ENCODE measurements around the gene COG1.

The COG1 gene

DNA sequence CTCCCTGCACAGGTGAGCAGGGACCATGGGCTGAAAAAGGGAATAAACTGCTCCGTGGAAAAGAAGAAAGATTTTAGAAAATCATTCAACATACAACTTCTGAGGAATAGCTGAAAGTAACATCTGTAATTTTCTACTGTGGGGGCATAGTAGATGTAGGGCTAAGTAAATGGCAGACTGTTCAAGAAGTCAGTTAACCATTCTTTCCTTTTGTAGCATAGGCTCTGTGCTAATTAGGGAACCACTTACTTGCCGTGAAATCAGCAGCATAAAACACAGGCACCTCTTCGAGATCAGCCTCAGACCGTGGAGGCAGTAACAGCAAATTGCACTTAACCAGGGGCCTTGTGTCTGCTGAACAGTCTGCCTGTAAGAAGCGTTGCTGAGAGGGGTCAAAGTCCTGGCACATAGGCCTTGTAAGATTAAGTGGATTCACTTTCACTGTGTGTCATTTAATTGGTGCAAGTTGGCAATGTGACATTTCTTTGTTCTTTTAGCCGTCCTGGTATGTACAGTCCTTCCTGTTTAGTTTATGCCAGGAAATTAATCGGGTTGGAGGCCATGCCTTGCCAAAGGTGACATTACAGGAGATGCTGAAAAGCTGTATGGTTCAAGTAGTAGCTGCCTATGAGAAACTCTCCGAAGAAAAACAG, 10.4 kb downstream of the COG1 start:
- Histone ChIP-seq H3K9me3 (ENCODE audit: control insufficient read depth, insufficient read depth, low read depth, low read length) (no peaks in the 10 kb centered on the region), H3K36me3 (ENCODE audit: control insufficient read depth, insufficient read depth, low read length) (peaks cover 95% of the 10 kb centered on the region), H3K27me3 (ENCODE audit: control insufficient read depth, insufficient read depth, low read length) (no peaks in the 10 kb centered on the region), H3K27ac (ENCODE audit: low read depth, low read length) (no peak overlapping the region), H3K9ac (ENCODE audit: low read length) (no peak overlapping the region), H3K4me3 (ENCODE audit: low read depth, low read length) (no peak overlapping the region), H3K4me1 (ENCODE audit: control insufficient read depth, insufficient read depth, low read length) (no peaks in the 10 kb centered on the region)

DNA sequence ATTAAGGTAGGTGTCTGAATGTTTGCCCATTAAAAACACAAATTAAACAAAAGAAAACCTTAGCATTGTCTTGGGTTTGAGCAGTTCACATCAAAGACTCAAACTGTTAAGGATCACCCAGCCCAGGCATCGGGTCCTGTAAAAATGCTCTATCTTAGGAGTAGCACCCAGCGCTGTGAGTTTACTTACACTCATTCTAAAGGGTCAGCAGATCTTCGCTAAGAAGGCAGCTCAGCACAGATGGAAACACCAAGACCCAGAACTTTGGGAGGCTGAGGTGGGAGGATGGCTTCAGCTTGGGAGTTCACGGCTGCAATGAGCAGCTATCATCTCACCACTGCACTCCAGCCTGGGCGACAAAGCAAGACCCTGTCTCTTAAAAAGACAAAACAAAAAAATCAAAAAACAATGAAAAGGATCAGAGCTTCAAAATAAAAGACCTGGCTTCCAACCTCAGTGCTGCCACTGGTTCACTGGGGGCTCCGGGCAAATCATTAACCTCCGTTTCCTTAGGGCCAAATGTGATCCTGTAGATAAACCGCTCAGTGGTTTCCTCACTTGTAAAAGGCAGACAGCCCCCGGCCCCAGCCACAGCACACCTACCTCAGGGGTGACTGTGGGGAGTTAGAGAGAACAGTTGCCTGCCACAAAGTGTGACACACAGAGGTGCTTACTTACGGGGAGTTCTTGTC, 11.1 kb downstream of the COG1 start:
- H3K27ac ChIP-seq (ENCODE audit: low read depth, low read length): no peak overlapping the region
- no peaks in the 10 kb centered on the region for H3K27me3 ChIP-seq (ENCODE audit: control insufficient read depth, insufficient read depth, low read length)
- no peak overlapping the region for H3K9ac ChIP-seq (ENCODE audit: low read length)
- H3K4me3 ChIP-seq (ENCODE audit: low read depth, low read length): no peak overlapping the region
- H3K9me3 ChIP-seq (ENCODE audit: control insufficient read depth, insufficient read depth, low read depth, low read length): no peaks in the 10 kb centered on the region
- H3K36me3 ChIP-seq (ENCODE audit: control insufficient read depth, insufficient read depth, low read length): peaks cover 95% of the 10 kb centered on the region
- H3K4me1 ChIP-seq (ENCODE audit: control insufficient read depth, insufficient read depth, low read length): no peaks in the 10 kb centered on the region

DNA sequence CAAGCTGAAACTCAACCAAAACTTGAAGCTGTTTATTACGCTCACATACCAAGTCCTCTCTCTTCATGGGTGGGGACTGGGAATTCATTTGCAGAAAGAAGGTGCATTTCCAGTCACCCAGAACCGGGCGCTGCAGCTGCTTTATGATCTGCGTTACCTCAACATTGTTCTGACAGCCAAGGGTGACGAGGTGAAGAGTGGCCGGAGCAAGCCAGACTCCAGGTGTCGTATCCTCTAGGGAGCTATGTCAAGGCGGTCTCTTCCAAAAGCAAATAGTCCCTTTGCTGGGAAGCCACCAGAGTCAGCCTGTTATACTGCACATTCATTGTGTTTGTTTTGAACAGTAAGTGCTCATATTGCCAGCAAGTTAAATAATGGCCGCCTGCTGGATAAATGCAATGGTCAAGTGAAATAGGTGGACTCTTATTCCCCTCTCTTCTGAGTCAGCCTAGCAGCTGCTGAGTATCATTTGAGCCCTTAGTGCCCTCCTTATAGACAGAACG, 12.7 kb downstream of the COG1 start:
- Histone ChIP-seq H3K27ac (ENCODE audit: low read depth, low read length) (no peak overlapping the region), H3K9ac (ENCODE audit: low read length) (no peak overlapping the region), H3K36me3 (ENCODE audit: control insufficient read depth, insufficient read depth, low read length) (peaks cover 93% of the 10 kb centered on the region), H3K9me3 (ENCODE audit: control insufficient read depth, insufficient read depth, low read depth, low read length) (no peaks in the 10 kb centered on the region), H3K27me3 (ENCODE audit: control insufficient read depth, insufficient read depth, low read length) (no peaks in the 10 kb centered on the region), H3K4me3 (ENCODE audit: low read depth, low read length) (no peak overlapping the region), H3K4me1 (ENCODE audit: control insufficient read depth, insufficient read depth, low read length) (no peaks in the 10 kb centered on the region)

DNA sequence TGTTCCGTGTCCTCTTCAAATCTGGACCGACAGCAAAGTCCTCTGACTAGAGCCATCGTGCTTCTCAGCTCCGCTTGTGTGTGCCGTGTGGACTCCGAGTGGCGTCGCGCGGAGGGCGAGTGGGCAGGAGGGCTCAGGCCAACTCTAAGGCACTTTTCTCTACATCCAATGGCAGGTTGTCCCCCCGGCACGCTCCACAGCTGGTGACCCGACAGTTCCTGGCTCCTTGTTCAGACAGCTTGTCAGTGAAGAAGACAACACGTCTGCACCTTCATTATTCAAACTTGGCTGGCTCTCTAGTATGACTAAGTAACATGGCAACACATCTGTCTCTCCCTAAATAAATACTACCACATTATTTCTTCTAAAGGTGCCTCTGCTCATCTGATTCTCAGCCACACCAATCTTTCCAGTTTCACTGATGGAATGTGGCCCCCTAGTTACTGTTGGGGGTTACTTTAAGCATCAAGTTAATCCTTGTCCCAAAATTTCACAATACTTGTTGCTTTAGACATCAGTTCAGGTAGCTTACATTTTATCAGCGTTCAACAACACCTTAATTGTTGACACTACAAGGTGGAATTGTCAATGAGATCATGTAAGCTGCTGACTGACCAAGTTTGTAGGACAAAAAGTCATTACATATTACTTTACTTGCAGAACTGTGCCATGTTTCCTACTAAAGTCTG, 15.4 kb downstream of the COG1 start:
- Histone ChIP-seq H3K36me3 (ENCODE audit: control insufficient read depth, insufficient read depth, low read length) (peaks cover 68% of the 10 kb centered on the region), H3K9ac (ENCODE audit: low read length) (no peak overlapping the region)

DNA sequence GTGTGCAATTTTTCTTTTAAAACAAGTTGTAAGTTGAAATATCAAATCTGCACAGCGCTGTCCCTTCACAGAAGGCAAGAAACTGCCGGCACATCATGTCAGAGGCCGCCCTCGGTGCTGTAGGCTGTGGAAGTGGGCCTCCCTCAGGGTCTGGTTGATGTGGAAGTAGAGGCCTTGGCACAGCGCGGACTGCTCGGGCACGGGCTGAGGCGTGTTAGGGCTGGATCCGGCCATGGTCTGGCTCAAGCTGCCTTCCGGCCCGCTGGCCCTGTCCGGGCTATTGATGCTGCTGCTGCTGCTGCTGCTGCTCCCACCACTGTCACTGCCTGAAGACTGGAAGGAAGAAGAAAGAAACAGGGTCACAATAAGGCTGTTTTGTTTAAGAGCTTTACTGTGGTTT, 16.6 kb downstream of the COG1 start:
- Histone ChIP-seq H3K4me3 (ENCODE audit: low read depth, low read length) (no peak overlapping the region), H3K9ac (ENCODE audit: low read length) (no peak overlapping the region), H3K27ac (ENCODE audit: low read depth, low read length) (no peak overlapping the region), H3K4me1 (ENCODE audit: control insufficient read depth, insufficient read depth, low read length) (no peaks in the 10 kb centered on the region), H3K27me3 (ENCODE audit: control insufficient read depth, insufficient read depth, low read length) (no peaks in the 10 kb centered on the region), H3K36me3 (ENCODE audit: control insufficient read depth, insufficient read depth, low read length) (peaks cover 56% of the 10 kb centered on the region), H3K9me3 (ENCODE audit: control insufficient read depth, insufficient read depth, low read depth, low read length) (no peaks in the 10 kb centered on the region)

More for the DNA sequence above, 15.4 kb downstream of the COG1 start:
- Histone ChIP-seq H3K9me3 (ENCODE audit: control insufficient read depth, insufficient read depth, low read depth, low read length) (no peaks in the 10 kb centered on the region), H3K27ac (ENCODE audit: low read depth, low read length) (no peak overlapping the region), H3K27me3 (ENCODE audit: control insufficient read depth, insufficient read depth, low read length) (no peaks in the 10 kb centered on the region), H3K4me1 (ENCODE audit: control insufficient read depth, insufficient read depth, low read length) (no peaks in the 10 kb centered on the region), H3K4me3 (ENCODE audit: low read depth, low read length) (no peak overlapping the region)

DNA sequence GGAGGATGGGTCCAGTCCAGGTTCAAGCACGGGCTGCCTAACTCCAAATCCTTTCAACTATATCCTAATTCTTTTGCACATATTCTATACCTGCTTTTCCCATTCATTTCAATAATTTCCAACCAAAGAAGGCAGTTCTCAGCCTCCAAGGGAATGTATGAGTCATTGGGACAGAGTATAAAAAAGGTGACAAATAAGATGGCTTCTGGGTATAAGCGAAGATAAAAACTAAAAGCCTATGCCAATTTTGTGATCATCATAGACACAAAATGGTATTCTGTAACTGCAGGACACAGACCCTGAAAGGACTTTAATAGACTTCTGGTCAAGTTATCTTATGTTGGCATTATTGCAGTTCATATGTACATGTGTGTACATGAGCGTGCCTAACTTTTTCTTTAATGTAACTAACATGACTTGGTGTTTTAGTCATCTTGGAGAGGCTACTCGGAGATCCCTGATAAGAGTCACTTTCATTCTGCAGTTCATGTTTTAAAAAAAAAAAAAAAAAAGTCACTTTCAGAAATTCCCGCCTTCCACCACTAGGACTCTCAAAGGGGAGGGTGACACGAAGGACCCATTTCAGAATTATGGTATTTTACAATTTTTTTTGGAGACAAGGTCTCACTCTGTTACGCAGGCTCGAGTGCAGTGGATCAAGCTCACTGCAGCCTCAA, 17.3 kb downstream of the COG1 start:
- Histone ChIP-seq H3K36me3 (ENCODE audit: control insufficient read depth, insufficient read depth, low read length) (peaks cover 56% of the 10 kb centered on the region), H3K27me3 (ENCODE audit: control insufficient read depth, insufficient read depth, low read length) (no peaks in the 10 kb centered on the region), H3K9me3 (ENCODE audit: control insufficient read depth, insufficient read depth, low read depth, low read length) (no peaks in the 10 kb centered on the region), H3K4me3 (ENCODE audit: low read depth, low read length) (no peak overlapping the region), H3K9ac (ENCODE audit: low read length) (no peak overlapping the region), H3K4me1 (ENCODE audit: control insufficient read depth, insufficient read depth, low read length) (no peaks in the 10 kb centered on the region), H3K27ac (ENCODE audit: low read depth, low read length) (no peak overlapping the region)

DNA sequence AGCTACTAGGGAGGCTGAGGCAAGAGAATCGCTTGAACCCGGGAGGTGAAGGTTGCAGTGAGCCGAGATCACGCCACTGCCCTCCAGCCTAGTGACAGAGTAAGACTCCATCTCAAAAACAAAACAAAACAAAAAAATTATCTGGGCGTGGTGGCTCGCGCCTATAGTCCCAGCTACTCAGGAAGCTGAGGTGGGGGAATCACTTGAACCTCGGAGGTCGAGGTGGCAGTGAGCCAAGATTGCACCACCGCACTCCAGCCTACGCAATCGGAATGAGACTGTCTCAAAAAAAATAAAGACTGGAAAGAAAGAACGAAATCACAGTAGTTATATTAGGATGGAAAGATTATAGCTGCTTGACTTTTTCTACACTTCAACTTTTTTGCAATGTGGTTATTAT, 18.9 kb downstream of the COG1 start:
- Histone ChIP-seq H3K27ac (ENCODE audit: low read depth, low read length) (no peak overlapping the region), H3K27me3 (ENCODE audit: control insufficient read depth, insufficient read depth, low read length) (no peaks in the 10 kb centered on the region), H3K9ac (ENCODE audit: low read length) (no peak overlapping the region), H3K9me3 (ENCODE audit: control insufficient read depth, insufficient read depth, low read depth, low read length) (no peaks in the 10 kb centered on the region), H3K4me1 (ENCODE audit: control insufficient read depth, insufficient read depth, low read length) (0 out of 2 replicates have a peak, but pooled peaks cover 2% of the 10 kb centered on the region), H3K4me3 (ENCODE audit: low read depth, low read length) (no peak overlapping the region), H3K36me3 (ENCODE audit: control insufficient read depth, insufficient read depth, low read length) (peaks cover 47% of the 10 kb centered on the region)

DNA sequence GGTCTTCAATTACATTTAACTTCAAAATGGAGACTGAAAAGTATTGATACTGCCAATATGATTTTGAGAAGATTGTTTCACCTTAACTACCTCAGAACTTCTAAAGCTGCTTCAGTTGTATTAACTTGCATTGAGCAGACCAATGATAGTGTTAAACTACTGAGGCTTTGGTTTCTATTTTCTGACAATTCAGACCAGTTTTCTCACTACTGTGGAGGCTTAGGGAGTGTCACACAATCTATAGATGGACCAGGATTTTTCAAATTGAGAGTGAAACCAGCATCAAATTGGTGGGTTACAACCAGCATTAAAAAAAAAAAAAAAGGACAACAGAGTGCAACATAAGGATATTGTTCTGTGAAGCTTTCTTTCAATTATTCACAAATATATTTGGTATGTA, 21.2 kb downstream of the COG1 start:
- Histone ChIP-seq H3K4me1 (ENCODE audit: control insufficient read depth, insufficient read depth, low read length) (0 out of 2 replicates have a peak, but pooled peaks cover 2% of the 10 kb centered on the region), H3K9ac (ENCODE audit: low read length) (no peak overlapping the region), H3K27ac (ENCODE audit: low read depth, low read length) (no peak overlapping the region), H3K4me3 (ENCODE audit: low read depth, low read length) (no peak overlapping the region), H3K36me3 (ENCODE audit: control insufficient read depth, insufficient read depth, low read length) (peaks cover 34% of the 10 kb centered on the region), H3K27me3 (ENCODE audit: control insufficient read depth, insufficient read depth, low read length) (no peaks in the 10 kb centered on the region), H3K9me3 (ENCODE audit: control insufficient read depth, insufficient read depth, low read depth, low read length) (no peaks in the 10 kb centered on the region)

DNA sequence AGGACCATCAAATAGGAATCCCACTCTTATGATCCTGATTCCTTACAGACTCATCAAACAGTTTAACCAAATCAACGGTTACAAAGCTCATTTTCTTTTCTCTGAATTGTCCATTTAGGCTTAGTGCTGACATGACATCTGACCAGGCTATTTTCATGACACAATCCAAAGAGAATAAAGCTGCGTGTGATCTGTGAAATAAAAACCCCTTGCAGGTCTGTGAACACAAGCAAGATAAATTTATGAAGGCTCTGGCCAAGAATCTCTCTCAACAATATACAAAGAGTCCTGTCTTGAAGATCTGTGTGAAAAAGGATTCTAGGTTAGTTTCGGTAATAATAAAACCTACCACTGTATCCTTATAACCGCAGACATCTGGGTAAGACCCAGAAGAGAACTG, 22.0 kb downstream of the COG1 start:
- no peak overlapping the region for H3K27ac ChIP-seq (ENCODE audit: low read depth, low read length)
- peaks cover 26% of the 10 kb centered on the region for H3K36me3 ChIP-seq (ENCODE audit: control insufficient read depth, insufficient read depth, low read length)
- no peak overlapping the region for H3K9ac ChIP-seq (ENCODE audit: low read length)
- no peaks in the 10 kb centered on the region for H3K27me3 ChIP-seq (ENCODE audit: control insufficient read depth, insufficient read depth, low read length)
- H3K4me1 ChIP-seq (ENCODE audit: control insufficient read depth, insufficient read depth, low read length): 0 out of 2 replicates have a peak, but pooled peaks cover 2% of the 10 kb centered on the region
- H3K9me3 ChIP-seq (ENCODE audit: control insufficient read depth, insufficient read depth, low read depth, low read length): no peaks in the 10 kb centered on the region
- H3K4me3 ChIP-seq (ENCODE audit: low read depth, low read length): no peak overlapping the region

DNA sequence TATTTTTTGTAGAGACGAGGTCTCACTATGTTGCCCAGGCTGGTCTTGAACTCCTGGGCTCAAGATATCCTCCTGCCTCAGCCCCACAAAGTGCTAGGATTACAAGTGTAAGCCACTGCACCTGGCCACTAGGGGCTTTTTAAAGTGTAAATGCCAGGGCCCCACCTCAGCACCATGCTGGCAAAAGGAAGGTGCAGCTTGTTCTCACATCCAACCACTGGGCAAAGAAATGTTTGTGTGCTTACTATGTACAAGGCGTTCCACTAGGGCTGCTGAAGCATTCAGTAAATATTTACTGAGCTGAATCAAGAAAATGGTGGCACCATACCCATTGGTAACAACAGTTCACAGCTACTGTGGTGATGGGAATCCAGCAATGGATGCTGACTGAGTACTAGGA, 22.6 kb downstream of the COG1 start:
- no peaks in the 10 kb centered on the region for H3K9me3 ChIP-seq (ENCODE audit: control insufficient read depth, insufficient read depth, low read depth, low read length)
- H3K27ac ChIP-seq (ENCODE audit: low read depth, low read length): no peak overlapping the region
- H3K4me1 ChIP-seq (ENCODE audit: control insufficient read depth, insufficient read depth, low read length): 0 out of 2 replicates have a peak, but pooled peaks cover 2% of the 10 kb centered on the region
- no peaks in the 10 kb centered on the region for H3K27me3 ChIP-seq (ENCODE audit: control insufficient read depth, insufficient read depth, low read length)
- H3K9ac ChIP-seq (ENCODE audit: low read length): no peak overlapping the region
- no peak overlapping the region for H3K4me3 ChIP-seq (ENCODE audit: low read depth, low read length)
- peaks cover 24% of the 10 kb centered on the region for H3K36me3 ChIP-seq (ENCODE audit: control insufficient read depth, insufficient read depth, low read length)

All from HUES6 (cell line).